Measurements from ENCODE around the gene UBE2R2.
"Not testable (repeated sequence)": the region's sequence is repeated elsewhere in the genome, so short reads cannot be mapped to it uniquely, and the experiment has no call there.

Gene UBE2R2

DNA sequence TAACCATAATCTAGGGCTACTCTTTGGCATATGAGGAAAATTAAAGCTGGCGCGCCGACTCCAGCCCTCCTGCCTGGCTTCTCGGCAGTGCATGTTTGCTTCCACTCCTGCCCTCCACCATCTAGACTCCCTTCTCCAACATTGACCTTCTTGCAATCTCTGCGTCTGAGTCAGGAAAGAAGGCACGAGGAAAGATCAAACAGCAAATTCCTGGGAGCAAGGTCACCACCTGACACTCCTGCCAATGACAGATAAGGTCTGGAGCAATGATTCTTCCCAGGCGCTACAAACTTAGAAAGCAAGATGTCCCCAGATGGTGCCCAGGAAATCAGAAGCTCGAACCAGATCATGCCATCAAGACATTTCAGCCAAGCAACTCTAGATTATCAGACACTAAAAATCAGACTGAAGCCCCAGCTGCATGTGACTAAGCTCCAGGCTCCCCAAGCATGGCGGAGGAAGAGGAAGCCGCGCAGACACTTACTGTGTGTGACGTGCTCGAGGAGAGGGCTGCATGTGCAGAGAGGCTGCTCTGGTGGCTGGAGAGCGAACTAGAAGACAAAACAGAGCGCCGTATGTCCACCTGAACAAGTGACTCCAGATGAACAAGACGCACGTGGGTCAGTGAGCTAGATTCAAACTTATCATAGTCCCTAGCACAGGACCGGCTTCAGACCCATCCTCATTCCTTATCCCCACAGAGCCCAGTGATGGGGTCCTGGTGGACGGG is 115.3 kb downstream of the UBE2R2 start:
- DNase-seq = no peak

DNA sequence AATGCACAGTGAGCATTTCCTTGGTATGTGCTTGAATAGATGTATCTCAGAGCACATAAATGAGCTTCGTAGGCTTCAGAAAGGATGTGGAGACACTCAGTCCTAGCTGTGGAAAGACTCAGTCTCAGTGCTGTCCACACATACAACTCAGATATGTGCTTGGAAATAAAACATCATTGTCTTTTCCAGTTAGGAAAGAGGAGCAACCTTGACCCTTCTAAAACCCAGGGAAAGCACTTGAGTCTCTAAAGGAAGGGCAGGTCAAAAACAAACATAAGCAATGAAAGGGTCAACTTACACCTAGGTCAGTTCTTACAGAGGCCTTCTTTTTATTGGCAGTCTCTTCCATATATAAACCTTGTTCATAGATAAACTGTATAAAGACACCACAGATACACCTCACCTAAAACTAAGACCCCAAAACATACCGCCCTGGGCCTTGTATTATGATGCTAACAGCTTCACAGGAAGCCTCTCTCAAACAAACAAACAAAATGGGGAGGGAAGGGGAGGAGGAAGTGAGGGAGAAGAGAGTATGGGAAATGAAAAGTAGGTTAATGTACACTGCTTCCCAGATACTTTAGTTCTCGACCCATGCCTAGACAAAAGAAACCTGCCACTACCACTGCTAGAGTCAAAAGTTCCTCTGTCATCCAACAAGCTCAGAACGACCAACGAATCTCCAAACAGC is 117.4 kb downstream of the UBE2R2 start:
- DNase-seq = no peak

GRCh38 chr9:33939924-33940874 is 123.2 kb downstream of the UBE2R2 start:
- no peak for DNase-seq

GRCh38 chr9:33942471-33943083 is 125.6 kb downstream of the UBE2R2 start:
- DNase-seq = no peak

- DNase-seq = no peak
Observed at GRCh38 chr9:33943389-33943788, 126.4 kb downstream of the UBE2R2 start.

DNA sequence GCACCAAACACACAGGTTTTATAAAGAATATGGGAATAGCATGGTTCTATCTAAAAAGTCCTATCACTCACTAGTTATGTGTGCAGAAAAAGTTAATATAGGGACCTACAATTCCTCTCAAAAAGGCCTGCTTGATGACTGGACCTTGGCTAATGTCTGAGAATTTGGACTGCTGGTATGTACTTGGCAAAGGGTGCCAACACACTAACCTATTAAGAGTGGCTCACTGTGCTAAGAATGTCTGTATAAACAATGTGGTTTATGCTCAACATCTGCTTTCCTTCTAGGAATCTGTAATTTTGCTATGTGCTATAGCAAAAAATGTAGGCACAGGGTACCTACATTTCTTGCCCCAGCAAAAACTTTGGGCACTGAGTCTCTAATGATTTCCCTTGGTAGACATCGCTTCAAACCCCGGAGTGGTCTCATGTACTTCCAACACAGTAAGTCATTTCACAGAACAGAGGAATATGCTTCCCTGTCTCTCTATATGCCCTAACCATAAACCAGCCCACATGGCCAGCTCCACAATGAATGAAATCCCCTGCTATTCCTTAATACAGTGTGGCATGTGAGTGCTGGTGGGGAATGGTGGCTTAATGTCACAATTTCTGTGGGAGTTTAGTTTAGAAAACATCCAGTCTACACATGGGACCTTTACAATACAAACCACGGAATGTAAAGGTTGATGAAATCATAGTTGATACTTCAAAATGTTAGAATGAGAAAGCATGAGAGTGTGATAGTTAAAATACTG is 130.0 kb downstream of the UBE2R2 start:
- no peak for DNase-seq

- no peak for DNase-seq
Observed at GRCh38 chr9:33950371-33950770, 133.4 kb downstream of the UBE2R2 start.

GRCh38 chr9:33952066-33952465 is 135.1 kb downstream of the UBE2R2 start:
- DNase-seq = no peak

DNA sequence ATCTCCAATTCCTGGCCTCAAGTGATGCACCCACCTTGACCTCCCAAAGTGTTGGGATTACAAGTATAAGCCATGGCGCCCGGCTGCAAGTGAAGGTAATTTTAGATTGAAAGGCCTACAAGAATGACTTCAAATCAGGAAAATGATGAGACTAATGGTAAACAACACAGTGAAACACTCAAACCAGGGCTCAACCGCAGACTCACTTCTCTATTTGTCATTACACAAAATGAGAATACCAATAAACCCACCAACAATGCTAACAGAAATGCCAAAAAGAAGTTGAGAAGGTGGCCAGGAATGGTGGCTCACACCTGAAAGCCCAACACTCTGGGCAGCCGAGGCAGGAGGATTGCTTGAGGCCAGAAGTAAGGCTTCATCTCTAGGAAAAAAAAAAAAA is 139.6 kb downstream of the UBE2R2 start:
- DNase-seq = no peak

DNA sequence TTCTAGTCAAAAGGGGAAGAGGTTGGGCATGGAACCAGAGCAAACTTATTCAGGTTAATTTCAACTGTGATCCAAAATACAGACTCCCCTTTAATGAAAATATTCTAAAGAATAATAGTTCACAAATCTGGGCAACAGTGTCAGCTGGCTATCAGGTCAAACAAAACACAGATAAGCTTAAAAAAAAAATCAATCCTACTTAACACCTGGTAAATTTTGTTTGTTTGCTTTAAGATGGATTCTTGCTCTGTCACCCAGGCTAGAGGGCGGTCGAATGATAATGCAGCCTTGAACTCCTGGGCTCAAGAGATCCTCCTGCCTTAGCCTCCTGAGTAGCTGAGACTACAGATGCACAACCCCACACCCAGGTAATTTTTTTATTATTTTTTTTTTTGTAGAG is 142.8 kb downstream of the UBE2R2 start:
- DNase-seq = no peak

DNA sequence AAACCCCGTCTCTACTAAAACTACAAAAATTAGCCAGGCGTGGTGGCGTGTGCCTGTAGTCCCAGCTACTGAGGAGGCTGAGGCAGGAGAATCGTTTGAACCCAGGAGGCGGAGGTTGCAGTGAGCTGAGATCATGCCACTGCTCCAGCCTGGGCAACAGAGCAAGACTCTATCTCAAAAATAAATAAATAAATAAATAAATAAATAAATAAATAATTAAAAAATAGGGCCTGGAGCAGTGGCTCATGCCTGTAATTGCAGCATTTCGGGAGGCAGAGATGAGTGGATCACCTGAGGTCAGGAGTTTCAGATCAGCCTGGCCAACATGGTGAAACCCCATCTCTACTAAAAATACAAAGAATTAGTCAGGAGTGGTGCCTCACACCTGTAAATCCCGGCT is 145.5 kb downstream of the UBE2R2 start:
- DNase-seq = not testable (repeated sequence)

- no peak for DNase-seq
Observed at GRCh38 chr9:33964086-33964768, 147.3 kb downstream of the UBE2R2 start.
